ENCODE results near the gene EGLN1.

Gene EGLN1

GRCh38 chr1:231315887-231316286 is 106.2 kb downstream of the EGLN1 start:
- TF ChIP-seq CTCF (IDR thresholded peaks at IDR 0.05; ENCODE audit: low read depth, low read length) = peak; percentile 57
- in situ Hi-C loops (cut with HindIII; ENCODE audit: low sequenced_read_pairs) = no loop called here
- DNase-seq (ENCODE audit: low read depth, low spot score) = peak; percentile 11
- no peak overlapping the region for H3K4me3 ChIP-seq (ENCODE audit: low read depth, low read length)
